ENCODE results near the gene TEX14.
A peak's percentile ranks its signal among the peaks of the same experiment; 100 is the strongest.
"Not testable (repeated sequence)": the region's sequence is repeated elsewhere in the genome, so short reads cannot be mapped to it uniquely, and the experiment has no call there.

The TEX14 gene

GRCh38 chr17:58555109-58555508 is 136.7 kb downstream of the TEX14 start:
- DNase-seq = not testable (repeated sequence)

GRCh38 chr17:58541249-58541648 is 150.6 kb downstream of the TEX14 start:
- DNase-seq = no peak

GRCh38 chr17:58539698-58540097 is 152.1 kb downstream of the TEX14 start:
- DNase-seq = no peak

- no peak for DNase-seq
These were observed 152.9 kb downstream of the TEX14 start for GRCh38 chr17:58538811-58539409.

- DNase-seq = no peak
These were observed 154.6 kb downstream of the TEX14 start for GRCh38 chr17:58537266-58537665.

GRCh38 chr17:58536542-58536941 is 155.3 kb downstream of the TEX14 start:
- DNase-seq = no peak

GRCh38 chr17:58535431-58535830 is 156.4 kb downstream of the TEX14 start:
- DNase-seq = no peak

GRCh38 chr17:58534901-58535421 is 156.9 kb downstream of the TEX14 start:
- peak in 1 of 2 donors; percentile 24 for DNase-seq

- DNase-seq = no peak
These were observed 157.5 kb downstream of the TEX14 start for GRCh38 chr17:58534331-58534730.

- DNase-seq = no peak
These were observed 158.1 kb downstream of the TEX14 start for GRCh38 chr17:58533616-58534188.

GRCh38 chr17:58532555-58532951 is 159.3 kb downstream of the TEX14 start:
- DNase-seq = no peak

GRCh38 chr17:58531661-58532554 is 159.9 kb downstream of the TEX14 start:
- peak; percentile 68 to 69 for DNase-seq

- no peak for DNase-seq
These were observed 160.7 kb downstream of the TEX14 start for GRCh38 chr17:58531122-58531521.

- DNase-seq = no peak
These were observed 161.2 kb downstream of the TEX14 start for GRCh38 chr17:58530655-58531054.

GRCh38 chr17:58529275-58529674 is 162.6 kb downstream of the TEX14 start:
- no peak for DNase-seq

GRCh38 chr17:58528443-58528842 is 163.4 kb downstream of the TEX14 start:
- no peak for DNase-seq

- no peak for DNase-seq
These were observed 163.9 kb downstream of the TEX14 start for GRCh38 chr17:58527949-58528348.

GRCh38 chr17:58527306-58527705 is 164.5 kb downstream of the TEX14 start:
- DNase-seq = no peak

GRCh38 chr17:58525239-58525638 is 166.6 kb downstream of the TEX14 start:
- DNase-seq = no peak

GRCh38 chr17:58521680-58522079 is 170.2 kb downstream of the TEX14 start:
- no peak for DNase-seq

GRCh38 chr17:58520843-58521430 is 170.9 kb downstream of the TEX14 start:
- DNase-seq = peak in 1 of 2 donors; percentile 35

- DNase-seq = peak; percentile 100
These were observed 173.8 kb downstream of the TEX14 start for GRCh38 chr17:58517928-58518609.

Data from CD4-positive, alpha-beta T cell treated with Interleukin-1 beta for 1 hour (primary cell).